Measurements from ENCODE around the gene TSC22D3.

DNA sequence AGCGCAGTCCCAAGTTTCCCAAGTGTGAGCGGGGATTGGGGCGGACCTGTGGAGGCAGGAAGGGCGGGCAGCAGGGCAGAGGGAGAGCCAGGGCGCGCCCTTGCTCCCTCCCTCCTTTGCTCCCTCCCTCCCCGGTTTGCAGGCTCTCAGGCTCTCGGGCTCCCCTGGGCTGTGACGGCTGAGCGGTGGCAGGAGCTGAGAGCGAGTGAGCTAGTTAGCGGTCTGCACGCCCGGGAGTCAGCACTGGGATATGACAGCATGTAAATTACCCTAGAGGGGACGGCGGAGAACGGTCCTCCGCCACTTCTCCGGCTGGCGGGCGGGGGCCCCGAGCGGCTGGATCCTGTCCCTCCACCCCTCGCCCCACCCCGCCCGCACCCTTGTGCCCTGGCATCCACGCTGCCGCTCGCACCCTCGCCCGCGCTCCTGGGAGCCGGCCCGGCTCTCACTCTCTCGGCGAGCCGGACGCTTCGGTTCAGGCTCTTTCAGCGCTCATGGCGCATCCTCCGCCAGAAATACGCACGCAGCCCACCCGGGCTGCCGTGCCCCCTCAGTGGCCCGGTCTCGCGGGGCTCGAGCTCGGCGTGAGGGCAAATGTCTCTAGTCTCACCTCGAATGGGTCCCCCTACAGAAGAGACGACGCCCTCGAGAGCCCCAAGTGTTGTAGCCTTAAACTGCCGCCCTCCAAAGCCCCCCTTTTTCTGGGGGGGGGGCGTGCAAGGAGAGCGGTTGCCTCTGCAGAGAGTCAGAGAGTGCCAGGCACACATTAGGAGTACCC, at the start of gene TSC22D3:
- no peak for TF ChIP-seq EZH2 (IDR thresholded peaks at IDR 0.05; ENCODE audit: borderline replicate concordance, low read depth, low read length, severe bottlenecking)
- TF ChIP-seq, protein P1, sequence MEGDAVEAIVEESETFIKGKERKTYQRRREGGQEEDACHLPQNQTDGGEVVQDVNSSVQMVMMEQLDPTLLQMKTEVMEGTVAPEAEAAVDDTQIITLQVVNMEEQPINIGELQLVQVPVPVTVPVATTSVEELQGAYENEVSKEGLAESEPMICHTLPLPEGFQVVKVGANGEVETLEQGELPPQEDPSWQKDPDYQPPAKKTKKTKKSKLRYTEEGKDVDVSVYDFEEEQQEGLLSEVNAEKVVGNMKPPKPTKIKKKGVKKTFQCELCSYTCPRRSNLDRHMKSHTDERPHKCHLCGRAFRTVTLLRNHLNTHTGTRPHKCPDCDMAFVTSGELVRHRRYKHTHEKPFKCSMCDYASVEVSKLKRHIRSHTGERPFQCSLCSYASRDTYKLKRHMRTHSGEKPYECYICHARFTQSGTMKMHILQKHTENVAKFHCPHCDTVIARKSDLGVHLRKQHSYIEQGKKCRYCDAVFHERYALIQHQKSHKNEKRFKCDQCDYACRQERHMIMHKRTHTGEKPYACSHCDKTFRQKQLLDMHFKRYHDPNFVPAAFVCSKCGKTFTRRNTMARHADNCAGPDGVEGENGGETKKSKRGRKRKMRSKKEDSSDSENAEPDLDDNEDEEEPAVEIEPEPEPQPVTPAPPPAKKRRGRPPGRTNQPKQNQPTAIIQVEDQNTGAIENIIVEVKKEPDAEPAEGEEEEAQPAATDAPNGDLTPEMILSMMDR (IDR thresholded peaks at IDR 0.05; ENCODE audit: borderline replicate concordance, extremely low read depth, low read length, poor library complexity, severe bottlenecking), result no peak
